HCT116 (cell line): ENCODE results near the gene ARHGAP23. TPM values are rescaled to one million over a fixed set of nuclear protein-coding genes. Genes with fewer than 3 reads are reported as not detected.

ENCODE experiments used
- ATAC-seq: fragments of 200-7000 bp; cut with Tn5 transposase; 2 replicates; pipeline ENCODE4 v1.9.1; 2020; ENCODE audit warnings: mild to moderate bottlenecking, moderate library complexity
- BruUV-seq: library from RNA; stranded (reverse); fragments of 400-500 nt; replicated peaks from 2 replicates; lab custom pipeline; 2021; lab: Mats Ljungman, UMichigan
- CTCF ChIA-PET: fragments of 300-600 bp; sonication (Branson Sonifier 250); formaldehyde crosslinking; loops from one replicate; lab custom pipeline; 2021; ENCODE audit warnings: antibody characterized with exemption; lab: Charles Lee
- POLR2A ChIA-PET: fragments of 300-600, 350-600 bp; sonication (Branson Sonifier 250); formaldehyde crosslinking; loops from one replicate; lab custom pipeline; 2021; ENCODE audit warnings: antibody characterized with exemption; lab: Charles Lee
- RAD21 ChIA-PET, 2 experiments: fragments of 300-600 bp; sonication (Branson Sonifier 250); formaldehyde crosslinking; loops; one replicate each; lab custom pipeline; 2023; ENCODE audit warnings: low total read pairs in 2 of 2; ENCODE audit not compliant: uncharacterized antibody in 2 of 2, unreplicated experiment in 2 of 2, low non-redundant PET in 1 of 2; lab: Charles Lee
- DNase-seq: peaks from one replicate; pipeline ENCODE4 v3.0.0-alpha.2; 2010; ENCODE audit warnings: low read depth, low spot score
- H2AFZ ChIP-seq: fragments of 200-600 bp; shearing (Covaris generic), sonication (generic); 2 replicates; pipeline ENCODE4 v1.6.1; 2017; ENCODE audit warnings: low read depth, mixed run types, mixed read lengths, antibody characterized with exemption, low read length; ENCODE audit not compliant: poor library complexity, severe bottlenecking
- H3K27ac ChIP-seq: 2 replicates; pipeline ENCODE4 v1.5.1; 2012; ENCODE audit warnings: low read depth, low read length
- H3K27me3 ChIP-seq: fragments of 200-600 bp; sonication (generic); 2 replicates; pipeline ENCODE4 v1.6.1; 2016; ENCODE audit warnings: mixed run types, low read length, mixed read lengths; ENCODE audit not compliant: insufficient read depth
- H3K36me3 ChIP-seq, 2 experiments: fragments of 200-500 bp in 1 of 2; fragments of 200-600 bp in 1 of 2; sonication (Bioruptor generic) in 1 of 2; sonication (generic) in 1 of 2; 2 replicates each; pipeline versions ENCODE4 v1.5.1 to v1.6.1; 2014 to 2016; ENCODE audit warnings: low read length in 2 of 2, inconsistent platforms in 1 of 2, mixed read lengths in 1 of 2, mixed run types in 1 of 2; ENCODE audit not compliant: insufficient read depth in 2 of 2, control insufficient read depth in 1 of 2
- H3K4me1 ChIP-seq, 2 experiments: fragments of 200-600 bp in 1 of 2; sonication (generic) in 1 of 2; 2 replicates each; pipeline versions ENCODE4 v1.5.1 to v1.6.1; 2012 to 2017; ENCODE audit warnings: low read length in 2 of 2, inconsistent platforms in 1 of 2, mild to moderate bottlenecking in 1 of 2, mixed read lengths in 1 of 2, mixed run types in 1 of 2, moderate library complexity in 1 of 2; ENCODE audit not compliant: insufficient read depth in 2 of 2, control insufficient read depth in 1 of 2
- H3K4me2 ChIP-seq: fragments of 200-600 bp; sonication (generic); 2 replicates; pipeline ENCODE4 v1.6.1; 2017; ENCODE audit warnings: mixed run types, low read length, mixed read lengths
- H3K4me3 ChIP-seq, 2 experiments: fragments of 200-600 bp in 1 of 2; sonication (generic) in 1 of 2; replicated peaks in 1 of 2; 2 replicates each; pipeline ENCODE4 v1.5.1; 2011 to 2016; ENCODE audit warnings: low read length in 2 of 2, control low read depth in 1 of 2, low read depth in 1 of 2, mild to moderate bottlenecking in 1 of 2, mixed read lengths in 1 of 2, mixed run types in 1 of 2
- H3K79me2 ChIP-seq: fragments of 200-600 bp; sonication (generic); 2 replicates; pipeline ENCODE4 v1.6.1; 2017; ENCODE audit warnings: mild to moderate bottlenecking, mixed run types, low read length, moderate library complexity, mixed read lengths; ENCODE audit not compliant: insufficient read depth
- H3K9ac ChIP-seq: fragments of 200-600 bp; sonication (generic); 2 replicates; pipeline ENCODE4 v1.6.1; 2016; ENCODE audit warnings: low read length, mixed read lengths
- H3K9me2 ChIP-seq: fragments of 200-600 bp; sonication (generic), shearing (Covaris generic); 2 replicates; pipeline ENCODE4 v1.6.1; 2017; ENCODE audit warnings: mixed run types, mild to moderate bottlenecking, moderate library complexity; ENCODE audit not compliant: insufficient read depth
- H3K9me3 ChIP-seq, 2 experiments: fragments of 200-500 bp in 1 of 2; fragments of 200-600 bp in 1 of 2; sonication (Bioruptor generic) in 1 of 2; sonication (generic) in 1 of 2; 2 replicates each; pipeline ENCODE4 v1.6.1; 2014 to 2017; ENCODE audit warnings: low read length in 2 of 2, mixed read lengths in 2 of 2, inconsistent platforms in 1 of 2, low read depth in 1 of 2, mild to moderate bottlenecking in 1 of 2, mixed run types in 1 of 2, moderate library complexity in 1 of 2; ENCODE audit not compliant: control insufficient read depth in 1 of 2, insufficient read depth in 1 of 2
- H4K20me1 ChIP-seq: fragments of 200-600 bp; sonication (generic), shearing (Covaris generic); 2 replicates; pipeline ENCODE4 v1.6.1; 2017; ENCODE audit warnings: mixed run types, mild to moderate bottlenecking, moderate library complexity; ENCODE audit not compliant: insufficient read depth
- CBX3 ChIP-seq: IDR thresholded peaks from 2 replicates; pipeline ENCODE4 v1.6.1; 2012; ENCODE audit warnings: low read depth
- EZH2 ChIP-seq: fragments of 200-600 bp; sonication (generic); IDR thresholded peaks from 2 replicates; pipeline ENCODE4 v1.6.1; 2017; ENCODE audit warnings: antibody characterized with exemption, mixed run types
- EZH2phosphoT487 ChIP-seq: fragments of 200-600 bp; IDR thresholded peaks from 2 replicates; pipeline ENCODE4 v1.6.1; 2018; ENCODE audit warnings: antibody characterized with exemption, borderline replicate concordance
- JUND ChIP-seq: IDR thresholded peaks from 2 replicates; pipeline ENCODE4 v1.6.1; 2012
- POLR2A ChIP-seq: IDR thresholded peaks from 2 replicates; pipeline ENCODE4 v1.7.0; 2011; ENCODE audit warnings: borderline replicate concordance; ENCODE audit not compliant: insufficient read depth, insufficient read length; ENCODE audit errors: extremely low read depth
- POLR2AphosphoS5 ChIP-seq: IDR thresholded peaks from 2 replicates; pipeline ENCODE4 v1.6.1; 2011; ENCODE audit warnings: mild to moderate bottlenecking, low read depth, low read length, moderate library complexity
- RAD21 ChIP-seq: IDR thresholded peaks from 2 replicates; pipeline ENCODE4 v1.6.1; 2012; ENCODE audit warnings: low read depth, mild to moderate bottlenecking
- SIN3A ChIP-seq: IDR thresholded peaks from 2 replicates; pipeline ENCODE4 v1.6.1; 2012; ENCODE audit warnings: low read depth
- SP1 ChIP-seq: IDR thresholded peaks from 2 replicates; pipeline ENCODE4 v1.6.1; 2012; ENCODE audit warnings: low read depth
- SRF ChIP-seq: IDR thresholded peaks from 2 replicates; pipeline ENCODE4 v1.6.1; 2012; ENCODE audit warnings: low read depth
- ZFX ChIP-seq: fragments of 450-650 bp; IDR thresholded peaks from 2 replicates; pipeline ENCODE4 v1.6.1; 2017
- intact Hi-C: fragments of 100-400 bp; cut with micrococcal nuclease; formaldehyde crosslinking; loops from 2 replicates; pipeline ENCODE4 v1.10.0; 2022
- total RNA-seq: library from RNA; stranded (reverse); gene quantifications from one replicate; pipeline ENCODE4 v1.2.1, GENCODE V29; 2021; ENCODE audit not compliant: unreplicated experiment
- TF ChIP-seq, protein P1 (sequence below), 3 experiments: fragments of 200-600 bp in 1 of 3; sonication (generic) in 1 of 3; IDR thresholded peaks in 2 of 3; conservative IDR thresholded peaks in 1 of 3; 2 replicates each; pipeline ENCODE4 v1.5.1; 2012 to 2017; ENCODE audit warnings: low read depth in 2 of 3, low read length in 2 of 3, antibody characterized with exemption in 1 of 3, borderline replicate concordance in 1 of 3, control low read depth in 1 of 3, mild to moderate bottlenecking in 1 of 3, mixed read lengths in 1 of 3, mixed run types in 1 of 3, moderate library complexity in 1 of 3; ENCODE audit not compliant: insufficient read depth in 1 of 3
- TF ChIP-seq, protein P2 (sequence below): IDR thresholded peaks from 2 replicates; pipeline ENCODE4 v1.6.1; 2012

The ARHGAP23 gene
- total RNA-seq, 1 experiment from 2014 or later, result 41.0 TPM

DNA sequence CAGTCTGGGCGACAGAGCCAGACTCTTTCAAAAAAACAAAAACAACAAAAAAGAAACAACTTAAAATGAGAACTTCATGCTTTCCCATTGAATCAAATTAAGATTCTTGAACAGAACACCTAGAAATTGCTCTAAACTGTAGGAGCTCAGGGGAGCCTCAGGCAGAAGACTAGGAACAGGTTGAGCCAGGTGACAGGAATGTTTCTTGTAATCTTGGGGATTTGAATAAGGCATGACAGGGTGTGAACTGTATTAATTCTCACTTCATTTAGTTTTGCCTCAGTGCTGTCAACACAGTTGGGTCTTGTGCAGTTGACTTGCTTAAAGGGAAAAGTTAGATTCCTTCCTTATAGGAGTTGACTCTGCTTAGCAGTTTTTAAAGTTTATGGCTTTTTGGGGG is 48.8 kb upstream of the ARHGAP23 start:
- no peak overlapping the region for H2AFZ ChIP-seq
- no peaks in the 10 kb centered on the region for H3K9me2 ChIP-seq
- no peak overlapping the region for H3K4me3 ChIP-seq
- DNase-seq (no peak), ATAC-seq (no peak)
- no peaks in the 10 kb centered on the region for H3K9me3 ChIP-seq
- H4K20me1 ChIP-seq, result no peaks in the 10 kb centered on the region
- CTCF ChIA-PET, result interaction anchor here (0.9 kb wide), 1 partner anchor 35 kb away, joined by 3 read pairs; no protein-coding TSS in a partner anchor
- peaks cover 9 to 11% of the 10 kb centered on the region in 2 experiments; a peak in 3 of 4 replicates for H3K36me3 ChIP-seq
- no peak for TF ChIP-seq JUND
- no peak for TF ChIP-seq SIN3A
- TF ChIP-seq EZH2phosphoT487, result no peak
- TF ChIP-seq, protein P1, sequence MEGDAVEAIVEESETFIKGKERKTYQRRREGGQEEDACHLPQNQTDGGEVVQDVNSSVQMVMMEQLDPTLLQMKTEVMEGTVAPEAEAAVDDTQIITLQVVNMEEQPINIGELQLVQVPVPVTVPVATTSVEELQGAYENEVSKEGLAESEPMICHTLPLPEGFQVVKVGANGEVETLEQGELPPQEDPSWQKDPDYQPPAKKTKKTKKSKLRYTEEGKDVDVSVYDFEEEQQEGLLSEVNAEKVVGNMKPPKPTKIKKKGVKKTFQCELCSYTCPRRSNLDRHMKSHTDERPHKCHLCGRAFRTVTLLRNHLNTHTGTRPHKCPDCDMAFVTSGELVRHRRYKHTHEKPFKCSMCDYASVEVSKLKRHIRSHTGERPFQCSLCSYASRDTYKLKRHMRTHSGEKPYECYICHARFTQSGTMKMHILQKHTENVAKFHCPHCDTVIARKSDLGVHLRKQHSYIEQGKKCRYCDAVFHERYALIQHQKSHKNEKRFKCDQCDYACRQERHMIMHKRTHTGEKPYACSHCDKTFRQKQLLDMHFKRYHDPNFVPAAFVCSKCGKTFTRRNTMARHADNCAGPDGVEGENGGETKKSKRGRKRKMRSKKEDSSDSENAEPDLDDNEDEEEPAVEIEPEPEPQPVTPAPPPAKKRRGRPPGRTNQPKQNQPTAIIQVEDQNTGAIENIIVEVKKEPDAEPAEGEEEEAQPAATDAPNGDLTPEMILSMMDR (IDR thresholded peaks at IDR 0.05 in 2 of 3, conservative IDR thresholded peaks at IDR 0.05 in 1 of 3; ENCODE audit: borderline replicate concordance in 1 of 3, insufficient read depth in 1 of 3, low read depth in 2 of 3, low read length in 2 of 3), result no peak
- TF ChIP-seq SRF, result no peak
- no peak for TF ChIP-seq ZFX
- no peak for TF ChIP-seq POLR2A
- TF ChIP-seq EZH2, result no peak
- no peak for TF ChIP-seq POLR2AphosphoS5
- no peak for TF ChIP-seq SP1
- no peak for TF ChIP-seq CBX3
- TF ChIP-seq, protein P2, sequence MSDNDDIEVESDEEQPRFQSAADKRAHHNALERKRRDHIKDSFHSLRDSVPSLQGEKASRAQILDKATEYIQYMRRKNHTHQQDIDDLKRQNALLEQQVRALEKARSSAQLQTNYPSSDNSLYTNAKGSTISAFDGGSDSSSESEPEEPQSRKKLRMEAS, result no peak
- no peak for TF ChIP-seq RAD21
- H3K27me3 ChIP-seq, result no peaks in the 10 kb centered on the region
- H3K79me2 ChIP-seq, result no peaks in the 10 kb centered on the region
- H3K4me1 ChIP-seq, result no peaks in the 10 kb centered on the region
- no TSS peak for BruUV-seq
- intact Hi-C loops, result no loop called here
- RAD21 ChIA-PET, result no interaction called here
- no peak overlapping the region for H3K4me2 ChIP-seq
- POLR2A ChIA-PET, result no interaction called here
- no peak overlapping the region for H3K9ac ChIP-seq
- H3K27ac ChIP-seq, result no peak overlapping the region
